ENCODE data around the gene HIGD1C.

GRCh38 chr12:50981319-50982239 is 29.2 kb downstream of the HIGD1C start:
- TF ChIP-seq CTCF (IDR thresholded peaks at IDR 0.05; ENCODE audit: insufficient read depth, low read length, poor library complexity, severe bottlenecking) (no peak), EZH2phosphoT487 (conservative IDR thresholded peaks at IDR 0.05; ENCODE audit: low read length) (no peak)

Data from SU-DHL-6 (cell line).